Nephron (organoid): ENCODE data around the gene BCL11B.

Experiments
- H3K27ac Mint-ChIP-seq, 3 experiments: 2 replicates each; pipeline ENCODE4 v1.8.0; 2020; ENCODE audit warnings: mixed read lengths in 3 of 3, mild to moderate bottlenecking in 2 of 3, moderate library complexity in 1 of 3
- H3K27me3 Mint-ChIP-seq: 2 replicates; pipeline ENCODE4 v1.8.0; 2021; ENCODE audit warnings: low read depth, mild to moderate bottlenecking, moderate library complexity, mixed read lengths
- H3K36me3 Mint-ChIP-seq: 2 replicates; pipeline ENCODE4 v1.8.0; 2020; ENCODE audit warnings: low read depth, mixed read lengths
- H3K4me1 Mint-ChIP-seq: 2 replicates; pipeline ENCODE4 v1.8.0; 2020; ENCODE audit warnings: mixed read lengths
- H3K4me3 Mint-ChIP-seq, 3 experiments: 2 replicates each; pipeline ENCODE4 v1.8.0; 2020; ENCODE audit warnings: mild to moderate bottlenecking in 3 of 3, mixed read lengths in 3 of 3, moderate library complexity in 2 of 3
- H3K9me3 Mint-ChIP-seq: 2 replicates; pipeline ENCODE4 v1.8.0; 2020; ENCODE audit warnings: mixed read lengths
- TF ChIP-seq, protein P1 (sequence below), 3 experiments: fragments of 200-600 bp; sonication (generic); IDR thresholded peaks; one replicate each; pipeline ENCODE4 v1.5.0; 2021; ENCODE audit warnings: antibody characterized with exemption in 3 of 3; ENCODE audit not compliant: unreplicated experiment in 3 of 3

Gene BCL11B

DNA sequence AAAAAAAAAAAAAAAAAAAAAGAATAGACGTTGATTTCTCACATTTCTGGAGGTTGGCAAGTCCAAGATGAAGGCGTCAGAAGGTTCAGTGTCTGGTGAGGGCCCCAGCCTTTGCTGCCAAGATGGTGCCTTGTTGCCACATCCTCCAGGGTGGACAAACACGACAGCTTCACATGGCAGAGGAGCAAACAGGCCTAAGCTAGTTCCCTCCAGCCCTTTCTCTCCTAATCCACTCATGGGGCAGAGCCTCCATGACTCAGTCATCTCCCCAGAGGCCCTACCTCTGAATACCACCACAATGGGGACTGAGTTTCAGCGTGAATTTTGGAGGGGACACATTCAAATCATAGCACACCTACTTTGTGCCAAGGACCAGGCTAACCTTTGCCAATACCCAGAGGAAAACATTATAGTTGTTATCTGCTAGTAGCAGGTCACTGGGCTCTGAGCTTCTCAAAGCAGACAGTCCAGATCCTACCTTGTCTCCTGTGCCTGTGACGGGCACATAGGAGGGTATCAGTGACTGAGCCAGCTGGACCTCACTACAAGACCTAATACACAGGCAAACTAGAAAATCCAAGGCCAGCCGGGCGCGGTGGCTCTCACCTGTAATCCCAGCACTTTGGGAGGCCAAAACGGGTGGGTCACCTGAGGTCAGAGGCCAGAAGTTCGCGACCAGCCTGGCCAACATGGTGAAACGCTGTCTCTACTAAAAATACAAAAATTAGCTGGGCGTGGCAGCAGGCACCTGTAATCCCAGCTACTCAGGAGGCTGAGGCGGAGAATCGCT is 10.5 kb upstream of the BCL11B start:
- TF ChIP-seq, protein P1, sequence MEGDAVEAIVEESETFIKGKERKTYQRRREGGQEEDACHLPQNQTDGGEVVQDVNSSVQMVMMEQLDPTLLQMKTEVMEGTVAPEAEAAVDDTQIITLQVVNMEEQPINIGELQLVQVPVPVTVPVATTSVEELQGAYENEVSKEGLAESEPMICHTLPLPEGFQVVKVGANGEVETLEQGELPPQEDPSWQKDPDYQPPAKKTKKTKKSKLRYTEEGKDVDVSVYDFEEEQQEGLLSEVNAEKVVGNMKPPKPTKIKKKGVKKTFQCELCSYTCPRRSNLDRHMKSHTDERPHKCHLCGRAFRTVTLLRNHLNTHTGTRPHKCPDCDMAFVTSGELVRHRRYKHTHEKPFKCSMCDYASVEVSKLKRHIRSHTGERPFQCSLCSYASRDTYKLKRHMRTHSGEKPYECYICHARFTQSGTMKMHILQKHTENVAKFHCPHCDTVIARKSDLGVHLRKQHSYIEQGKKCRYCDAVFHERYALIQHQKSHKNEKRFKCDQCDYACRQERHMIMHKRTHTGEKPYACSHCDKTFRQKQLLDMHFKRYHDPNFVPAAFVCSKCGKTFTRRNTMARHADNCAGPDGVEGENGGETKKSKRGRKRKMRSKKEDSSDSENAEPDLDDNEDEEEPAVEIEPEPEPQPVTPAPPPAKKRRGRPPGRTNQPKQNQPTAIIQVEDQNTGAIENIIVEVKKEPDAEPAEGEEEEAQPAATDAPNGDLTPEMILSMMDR (IDR thresholded peaks at IDR 0.05; ENCODE audit: unreplicated experiment in 3 of 3), result no peak
- Mint-ChIP-seq H3K36me3 (no peaks in the 10 kb centered on the region), H3K27ac (no peak overlapping the region), H3K4me3 (no peak overlapping the region), H3K27me3 (peaks cover 59% of the 10 kb centered on the region), H3K4me1 (no peaks in the 10 kb centered on the region), H3K9me3 (no peaks in the 10 kb centered on the region)

DNA sequence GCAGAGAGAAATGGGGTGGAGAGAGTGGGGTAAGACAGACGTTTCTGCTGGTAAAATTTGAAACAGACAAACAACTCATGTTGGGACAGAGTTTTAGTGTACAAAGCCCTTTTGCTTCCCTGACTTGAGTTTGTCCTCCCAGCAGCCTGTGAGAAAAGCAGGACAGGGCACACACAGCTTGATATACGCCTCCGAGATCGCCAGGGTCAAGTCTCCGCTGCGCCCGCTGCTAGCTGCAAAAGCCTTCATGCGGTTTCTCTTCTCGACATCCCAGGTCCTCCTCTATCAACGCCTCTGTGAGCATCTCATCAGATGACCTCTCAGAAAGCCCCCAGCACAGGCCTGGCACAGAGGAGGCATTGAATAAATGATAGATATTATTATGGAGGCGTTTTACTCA is 9.4 kb upstream of the BCL11B start:
- Mint-ChIP-seq H3K9me3 (no peaks in the 10 kb centered on the region), H3K27me3 (peaks cover 68% of the 10 kb centered on the region), H3K36me3 (no peaks in the 10 kb centered on the region), H3K27ac (no peak overlapping the region), H3K4me1 (no peaks in the 10 kb centered on the region), H3K4me3 (no peak overlapping the region)
- TF ChIP-seq, protein P1 (IDR thresholded peaks at IDR 0.05; ENCODE audit: unreplicated experiment in 3 of 3), result no peak

DNA sequence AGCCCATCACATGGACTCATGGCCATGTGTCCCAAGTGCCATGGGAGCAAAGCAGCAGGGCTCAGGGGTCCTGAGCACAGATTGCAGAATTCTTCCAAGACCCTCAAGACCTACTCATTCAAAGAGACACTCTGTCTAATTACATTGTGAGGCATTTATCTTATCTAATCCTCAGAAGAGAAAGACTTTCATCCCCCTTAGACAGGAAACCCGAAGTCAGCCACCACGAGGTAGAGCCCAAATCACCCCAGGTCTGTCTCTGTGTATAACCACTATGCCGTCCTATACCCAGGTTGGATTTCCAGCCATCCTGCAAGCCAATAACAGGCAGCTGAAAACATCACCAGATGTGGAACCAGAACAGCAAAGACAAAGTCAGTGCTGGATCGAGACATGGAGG is 8.9 kb upstream of the BCL11B start:
- TF ChIP-seq, protein P1 (IDR thresholded peaks at IDR 0.05; ENCODE audit: unreplicated experiment in 3 of 3), result no peak
- H3K27me3 Mint-ChIP-seq, result peaks cover 71% of the 10 kb centered on the region

DNA sequence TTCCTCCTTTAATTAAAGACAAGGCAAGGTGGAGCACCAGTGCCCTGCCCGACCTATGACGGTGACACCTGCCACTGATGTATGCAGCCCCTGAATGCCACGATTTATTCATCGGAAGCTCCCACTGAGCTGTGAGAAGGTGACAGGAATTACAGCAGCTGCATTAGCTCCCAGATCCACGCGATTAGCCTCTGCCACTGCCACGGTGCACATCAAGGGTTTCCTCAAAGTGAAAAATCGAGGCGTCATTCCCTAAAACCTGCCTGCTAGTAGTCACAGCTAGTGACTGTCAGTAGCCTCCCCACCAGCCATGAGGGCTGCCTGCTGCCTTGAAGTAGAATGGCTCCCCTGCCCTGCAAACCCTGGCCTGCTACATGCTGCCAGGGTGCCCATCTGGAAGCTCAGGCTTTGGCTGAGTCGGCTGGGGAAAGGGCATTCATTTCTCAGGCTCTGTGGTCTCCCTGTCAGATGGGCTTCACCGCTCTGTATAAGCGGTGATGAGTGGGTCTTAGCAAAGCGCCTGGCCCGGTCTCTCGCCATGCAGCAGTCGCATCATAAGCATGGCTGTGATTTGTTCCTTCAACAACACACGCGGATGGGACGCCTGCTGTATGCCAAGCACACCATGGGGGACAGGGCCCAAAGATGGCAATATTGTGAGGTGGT is 8.2 kb upstream of the BCL11B start:
- Mint-ChIP-seq H3K36me3 (no peaks in the 10 kb centered on the region), H3K9me3 (no peaks in the 10 kb centered on the region), H3K27ac (no peak overlapping the region), H3K27me3 (peaks cover 71% of the 10 kb centered on the region), H3K4me1 (peaks cover 4% of the 10 kb centered on the region), H3K4me3 (no peak overlapping the region)
- TF ChIP-seq, protein P1 (IDR thresholded peaks at IDR 0.05; ENCODE audit: unreplicated experiment in 3 of 3), result no peak

More for the DNA sequence above, 8.9 kb upstream of the BCL11B start:
- Mint-ChIP-seq H3K36me3 (no peaks in the 10 kb centered on the region), H3K4me3 (no peak overlapping the region), H3K27ac (no peak overlapping the region), H3K9me3 (no peaks in the 10 kb centered on the region), H3K4me1 (no peaks in the 10 kb centered on the region)

DNA sequence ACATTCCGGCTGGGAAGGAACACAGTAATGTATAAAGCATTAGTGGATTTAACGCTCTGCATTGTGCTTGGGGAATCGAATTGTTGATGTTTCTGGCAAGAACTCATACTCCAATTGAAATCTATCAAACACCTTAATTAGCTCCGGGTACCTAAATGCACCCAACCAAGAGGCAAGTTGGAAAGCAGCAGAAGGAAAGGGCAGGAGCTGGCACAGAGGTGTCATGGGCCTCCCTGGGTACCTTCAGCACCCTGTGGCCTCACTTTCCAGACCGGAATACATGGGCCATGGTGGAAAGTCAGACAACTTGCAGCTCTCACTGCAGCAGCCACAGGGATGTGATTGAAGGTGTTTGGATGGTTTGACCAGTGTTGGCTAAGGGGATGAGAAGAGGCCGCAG is 6.8 kb upstream of the BCL11B start:
- H3K4me1 Mint-ChIP-seq, result peaks cover 10% of the 10 kb centered on the region
- TF ChIP-seq, protein P1 (IDR thresholded peaks at IDR 0.05; ENCODE audit: unreplicated experiment in 3 of 3), result no peak
- H3K9me3 Mint-ChIP-seq, result no peaks in the 10 kb centered on the region
- H3K27me3 Mint-ChIP-seq, result peaks cover 73% of the 10 kb centered on the region
- no peaks in the 10 kb centered on the region for H3K36me3 Mint-ChIP-seq
- no peak overlapping the region for H3K4me3 Mint-ChIP-seq
- H3K27ac Mint-ChIP-seq, result no peak overlapping the region
